ENCODE results near the gene SLX9.

The SLX9 gene

GRCh38 chr21:44931501-44932407 lies 8.1 kb upstream of the SLX9 start:
- DNase-seq: no peak

DNA sequence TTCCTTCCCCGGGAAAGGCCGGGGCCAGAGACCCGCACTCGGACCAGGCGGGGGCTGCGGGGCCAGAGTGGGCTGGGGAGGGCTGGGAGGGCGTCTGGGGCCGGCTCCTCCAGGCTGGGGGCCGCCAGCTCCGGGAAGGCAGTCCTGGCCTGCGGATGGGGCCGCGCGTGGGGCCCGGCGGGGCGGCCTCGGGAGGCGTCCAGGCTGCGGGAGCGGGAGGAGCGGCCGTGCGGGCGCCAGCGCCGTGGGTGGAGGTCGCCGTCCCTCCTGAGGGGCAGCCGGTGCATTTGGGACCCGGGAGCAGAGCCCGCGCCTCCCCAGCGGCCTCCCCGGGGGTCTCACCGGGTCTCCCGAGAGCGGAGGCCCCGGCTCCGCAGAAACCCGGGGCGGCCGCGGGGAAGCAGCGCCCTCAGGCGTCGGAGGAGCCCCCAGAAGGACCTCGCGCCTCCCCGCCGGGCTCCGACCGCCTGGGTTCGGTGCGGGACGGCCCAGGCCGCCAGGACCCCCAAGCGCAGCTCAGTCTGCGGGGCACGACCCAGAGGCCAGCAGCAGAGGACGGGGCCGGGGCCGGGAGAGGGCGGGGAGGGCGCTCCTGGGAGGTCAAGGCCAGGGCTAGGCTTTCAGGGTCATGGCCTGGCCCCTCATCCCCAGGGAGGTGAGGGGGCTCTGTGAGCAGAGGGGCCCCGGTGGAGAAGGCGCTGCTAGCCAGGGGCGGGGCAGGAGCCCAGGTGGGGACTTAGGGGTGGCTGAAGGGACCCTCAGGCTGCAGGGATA lies 7.2 kb upstream of the SLX9 start:
- no peak for DNase-seq

DNA sequence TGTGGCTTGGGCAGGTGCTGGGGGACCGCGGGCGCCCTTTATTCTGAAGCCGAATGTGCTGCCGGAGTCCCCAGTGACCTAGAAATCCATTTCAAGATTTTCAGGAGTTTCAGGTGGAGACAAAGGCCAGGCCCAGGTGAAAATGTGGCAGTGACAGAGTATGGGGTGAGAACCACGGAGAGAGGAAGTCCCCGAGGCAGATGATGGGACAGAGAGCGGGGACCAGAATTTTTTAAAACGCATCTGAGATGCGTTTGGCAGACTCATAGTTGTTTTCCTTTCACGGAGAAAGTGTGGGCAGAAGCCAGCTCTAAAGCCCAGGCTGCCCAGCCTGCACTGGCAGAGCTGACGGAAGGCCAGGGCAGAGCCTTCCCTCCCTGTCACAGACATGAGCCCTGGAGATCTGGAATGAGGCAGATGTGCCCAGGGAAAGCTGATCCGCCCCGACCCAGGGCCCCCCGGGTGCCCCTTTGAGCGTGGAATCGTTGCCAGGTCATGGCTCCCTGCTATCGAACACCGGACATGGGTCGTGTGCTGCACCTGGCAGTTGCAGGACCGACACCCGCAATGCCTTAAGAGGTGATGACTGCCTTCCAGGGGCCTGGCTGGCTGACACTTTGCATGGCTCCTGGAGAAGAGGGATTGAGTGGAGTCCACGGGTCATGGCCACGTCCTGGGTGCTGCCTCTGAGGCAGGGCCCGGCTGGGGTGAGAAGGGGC lies 6.5 kb upstream of the SLX9 start:
- DNase-seq: no peak

GRCh38 chr21:44933918-44934260 lies 5.9 kb upstream of the SLX9 start:
- DNase-seq: no peak

- no peak for DNase-seq
Observed at GRCh38 chr21:44934276-44934675, 5.6 kb upstream of the SLX9 start.

GRCh38 chr21:44934797-44935532 lies 4.9 kb upstream of the SLX9 start:
- DNase-seq: no peak

DNA sequence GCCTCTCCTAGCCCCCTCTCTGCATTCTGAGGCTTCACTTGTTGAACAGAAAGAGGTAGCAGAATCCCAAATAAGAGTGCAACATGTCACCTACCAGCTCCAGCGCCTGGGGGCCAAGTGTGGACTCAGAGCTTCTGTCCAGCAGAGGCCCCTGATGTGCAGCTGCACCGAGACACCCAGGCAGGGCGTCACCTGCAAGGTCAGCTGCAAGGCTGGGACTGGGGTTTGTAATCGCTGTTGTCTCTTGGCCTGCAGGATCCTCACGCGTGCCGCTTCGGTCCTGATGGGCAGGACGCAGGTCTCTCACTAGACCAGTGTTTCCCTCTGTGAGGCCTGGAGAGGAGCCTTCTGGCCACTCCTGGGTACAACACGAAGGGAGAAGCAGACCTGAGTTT lies 4.3 kb upstream of the SLX9 start:
- DNase-seq: no peak

GRCh38 chr21:44938772-44939531 lies 877 bp upstream of the SLX9 start:
- no peak for DNase-seq

- DNase-seq: no peak
Observed at GRCh38 chr21:44940116-44940631, 345 bp downstream of the SLX9 start.

- DNase-seq: no peak
Observed at GRCh38 chr21:44941567-44941966, 1.7 kb downstream of the SLX9 start.

DNA sequence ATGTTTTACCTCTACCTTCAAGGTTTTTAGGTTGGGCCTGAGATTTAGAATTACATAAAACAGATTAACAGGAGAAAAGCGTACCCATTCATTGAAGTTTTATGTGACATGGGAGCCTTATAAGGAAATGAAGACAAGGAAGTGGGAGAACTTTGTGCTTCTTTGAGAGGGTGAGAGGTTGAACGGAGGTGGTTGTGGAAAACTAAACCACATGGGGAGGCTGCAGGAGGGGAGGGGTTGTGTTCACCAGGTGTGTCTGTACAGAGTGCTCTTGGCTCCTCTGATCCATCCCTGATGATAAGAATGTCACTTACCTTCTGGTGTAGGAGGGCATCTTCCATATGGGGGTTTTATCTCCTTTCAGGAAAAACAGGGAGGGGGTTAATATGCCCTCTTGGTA lies 2.7 kb downstream of the SLX9 start:
- no peak for DNase-seq

- no peak for DNase-seq
Observed at GRCh38 chr21:44943005-44943685, 3.3 kb downstream of the SLX9 start.

DNA sequence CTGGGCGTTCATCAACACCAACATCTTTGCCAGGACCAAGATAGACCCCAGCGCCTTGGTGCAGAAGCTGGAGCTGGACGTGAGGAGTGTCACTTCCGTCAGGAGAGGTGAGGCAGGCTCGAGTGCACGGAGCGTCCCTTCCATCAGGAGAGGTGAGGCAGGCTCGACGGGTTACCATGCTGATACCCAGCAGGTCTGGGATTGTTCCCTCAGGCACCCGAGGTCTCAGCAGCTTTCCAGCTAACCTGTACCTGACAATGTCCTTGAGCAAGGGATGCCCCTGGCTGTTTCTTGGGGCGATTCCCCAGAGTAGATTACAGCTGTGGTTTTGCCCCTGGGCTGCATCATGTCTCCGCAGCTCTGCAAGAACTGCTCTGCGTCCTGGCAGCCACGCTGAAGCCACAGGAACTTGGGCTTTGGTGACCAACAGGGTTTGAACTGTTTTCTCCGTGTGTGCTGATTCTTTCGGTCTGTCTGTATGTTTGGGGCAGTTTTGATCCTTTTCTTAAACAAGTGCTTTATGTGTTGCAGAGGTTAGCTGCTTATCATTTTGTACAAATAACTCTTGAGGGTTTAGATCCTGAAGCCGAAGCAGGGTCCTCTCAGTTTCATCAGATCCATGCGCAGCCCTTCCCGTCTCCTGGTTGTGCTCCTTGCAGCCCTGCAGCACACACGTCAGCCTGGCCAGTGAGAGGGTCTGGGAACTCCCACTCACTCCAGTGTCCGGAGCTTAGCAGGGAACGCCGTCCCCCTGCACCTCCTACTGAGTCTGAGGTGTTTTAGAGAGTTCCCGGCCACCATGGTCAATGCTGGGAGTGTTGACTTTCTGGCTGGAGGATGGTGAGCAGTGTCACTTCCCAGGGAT lies 4.1 kb downstream of the SLX9 start:
- DNase-seq: no peak

- no peak for DNase-seq
Observed at GRCh38 chr21:44944596-44944995, 4.8 kb downstream of the SLX9 start.

GRCh38 chr21:44946254-44947041 lies 6.6 kb downstream of the SLX9 start:
- no peak for DNase-seq

- no peak for DNase-seq
Observed at GRCh38 chr21:44947111-44947929, 7.5 kb downstream of the SLX9 start.

GRCh38 chr21:44947930-44948331 lies 8.1 kb downstream of the SLX9 start:
- DNase-seq: no peak

- DNase-seq: no peak
Observed at GRCh38 chr21:44948426-44949120, 8.7 kb downstream of the SLX9 start.
